Cardiac fibroblast (primary cell): ENCODE measurements around the gene SIRPA.
A peak's percentile ranks its signal among the peaks of the same experiment; 100 is the strongest.

ENCODE experiments used
- DNase-seq, 2 donors: peaks; one replicate each; pipeline versions ENCODE4 v3.0.0 to v3.0.0-alpha.2; 2010; ENCODE audit warnings: low read depth in 2 of 2
- H3K4me3 ChIP-seq, 2 donors: replicated peaks in 1 of 2; 1 replicate in 1 of 2; 2 replicates in 1 of 2; pipeline ENCODE4 v1.5.1; 2011; ENCODE audit warnings: low read depth in 2 of 2, low read length in 2 of 2, mild to moderate bottlenecking in 2 of 2, moderate library complexity in 1 of 2
- CTCF ChIP-seq: IDR thresholded peaks from one replicate; pipeline ENCODE4 v1.5.1; 2011; ENCODE audit warnings: low read depth, mild to moderate bottlenecking, low read length, inconsistent platforms

Gene SIRPA

GRCh38 chr20:1897541-1897940 lies 2.3 kb downstream of the SIRPA start:
- TF ChIP-seq CTCF, result no peak
- H3K4me3 ChIP-seq, result no peak overlapping the region
- peak; percentile 11 to 46 for DNase-seq

DNA sequence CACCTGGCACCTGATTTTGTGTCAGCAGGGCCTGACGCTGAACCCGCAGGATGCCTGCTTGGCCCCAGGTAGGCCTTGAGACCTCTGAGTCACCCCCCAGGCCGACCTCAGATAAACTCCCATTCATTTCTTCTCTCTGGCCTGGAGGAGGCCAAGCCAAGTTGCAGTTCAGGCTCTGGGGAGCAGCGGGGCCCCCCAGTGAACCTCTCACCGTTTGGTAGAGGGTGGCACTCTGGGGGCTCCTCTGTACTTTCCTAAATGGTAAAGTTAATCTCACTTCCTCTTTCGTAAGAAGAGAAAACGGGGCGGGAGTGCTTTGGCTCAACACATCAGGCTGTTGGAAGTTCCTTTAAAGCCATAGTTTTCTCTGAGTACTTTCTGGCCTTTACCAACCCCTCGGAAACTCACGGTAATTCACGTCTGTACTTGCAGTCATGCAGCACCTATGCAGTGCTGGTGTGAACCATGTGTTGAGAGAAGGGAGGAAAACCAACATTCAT lies 2.8 kb downstream of the SIRPA start:
- H3K4me3 ChIP-seq, result no peak overlapping the region
- no peak for TF ChIP-seq CTCF
- DNase-seq, result peak; percentile 30 to 67

DNA sequence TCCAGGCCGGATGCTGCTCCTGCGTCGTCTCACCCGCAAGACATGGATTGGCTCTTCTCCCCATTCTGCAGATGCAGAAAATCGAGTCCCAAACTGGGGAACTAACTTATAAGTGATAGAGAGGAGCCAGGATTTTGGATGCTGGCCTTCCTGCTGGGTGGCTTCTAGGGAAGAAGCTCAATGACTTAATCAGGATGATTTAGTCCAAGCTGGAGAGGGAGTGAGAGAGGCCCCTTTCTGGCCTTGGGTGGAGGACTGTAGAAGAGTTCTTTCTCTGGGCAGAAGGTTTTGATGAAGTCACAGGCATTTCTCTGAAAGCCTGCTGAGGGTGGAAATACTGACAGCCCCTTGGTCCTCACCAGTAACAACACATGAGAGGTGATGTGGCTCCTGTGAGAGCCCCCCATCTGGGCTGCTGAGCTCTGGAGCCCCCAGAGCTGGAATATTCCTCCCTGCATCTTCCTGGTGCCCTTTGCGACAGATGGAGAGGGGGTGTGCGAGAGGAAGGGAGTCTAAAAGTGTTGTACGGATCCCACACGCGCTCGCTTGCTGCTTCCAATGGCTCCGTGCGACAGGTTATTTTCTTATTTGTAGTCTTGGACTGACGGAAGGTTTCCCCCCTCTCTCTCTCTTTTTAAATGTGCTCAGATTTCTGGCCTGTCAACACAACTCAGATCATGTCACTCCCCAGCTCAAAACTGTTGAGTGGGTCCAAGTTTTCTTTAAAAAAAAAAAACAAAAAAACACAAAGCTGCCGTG lies 3.5 kb downstream of the SIRPA start:
- no peak for DNase-seq
- no peak overlapping the region for H3K4me3 ChIP-seq
- no peak for TF ChIP-seq CTCF

DNA sequence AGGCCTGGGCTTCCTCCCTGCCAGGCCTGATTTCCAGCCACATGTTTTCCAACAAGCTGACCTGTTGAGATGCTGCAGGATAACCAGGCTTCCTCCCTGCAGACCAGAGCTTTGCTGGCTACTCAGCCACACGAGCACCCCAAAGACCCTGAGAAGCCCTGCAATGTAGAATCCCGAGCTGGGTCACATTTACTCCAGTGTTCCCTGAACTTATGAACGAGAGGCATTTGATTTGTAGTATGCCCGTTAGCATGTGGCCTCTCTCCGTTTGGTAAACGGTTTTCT lies 4.0 kb downstream of the SIRPA start:
- no peak for TF ChIP-seq CTCF
- H3K4me3 ChIP-seq, result no peak overlapping the region
- DNase-seq, result no peak

DNA sequence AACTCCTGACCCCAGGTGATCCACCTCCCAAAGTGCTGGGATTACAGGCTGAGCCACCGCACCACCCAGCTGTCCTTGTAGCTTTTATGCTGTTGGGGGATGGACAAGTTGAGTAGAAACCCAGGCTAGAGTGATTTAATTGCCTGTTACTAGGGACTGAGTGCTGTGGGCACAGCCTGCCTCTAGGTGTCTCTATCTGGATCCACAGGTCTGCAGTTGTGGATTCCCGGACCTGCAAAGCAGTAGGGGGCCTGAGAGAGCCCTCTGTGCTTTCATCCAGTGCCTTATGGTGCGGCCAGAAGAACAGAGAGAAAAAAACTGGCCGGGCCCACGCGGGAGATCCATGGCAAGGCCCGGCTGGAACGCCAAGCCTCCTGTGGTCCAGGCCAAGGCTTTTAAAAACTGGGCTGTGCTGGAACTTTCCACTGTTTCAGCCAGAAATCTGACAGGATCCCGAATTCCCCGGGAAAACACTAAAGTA lies 5.2 kb downstream of the SIRPA start:
- peak; percentile 73 to 84 for DNase-seq
- H3K4me3 ChIP-seq, result no peak overlapping the region
- peak; percentile 77 for TF ChIP-seq CTCF

- H3K4me3 ChIP-seq, result no peak overlapping the region
- DNase-seq, result no peak
- TF ChIP-seq CTCF, result no peak
Measured at GRCh38 chr20:1901704-1902103, 6.5 kb downstream of the SIRPA start.

- DNase-seq, result no peak
- TF ChIP-seq CTCF, result no peak
- no peak overlapping the region for H3K4me3 ChIP-seq
Measured at GRCh38 chr20:1902188-1902587, 7.0 kb downstream of the SIRPA start.
